IPS-18a (cell line): Measurements from ENCODE around the gene HDHD3.
"Not testable (repeated sequence)": the region's sequence is repeated elsewhere in the genome, so short reads cannot be mapped to it uniquely, and the experiment has no call there.

ENCODE experiments used
- H3K27ac ChIP-seq: one replicate; pipeline ENCODE4 v1.5.1; 2013; ENCODE audit warnings: low read length
- H3K27me3 ChIP-seq: one replicate; pipeline ENCODE4 v1.6.1; 2013; ENCODE audit warnings: mild to moderate bottlenecking, low read length; ENCODE audit not compliant: control insufficient read depth, insufficient read depth
- H3K36me3 ChIP-seq: one replicate; pipeline ENCODE4 v1.6.1; 2013; ENCODE audit warnings: low read depth, low read length; ENCODE audit not compliant: control insufficient read depth
- H3K4me1 ChIP-seq: one replicate; pipeline ENCODE4 v1.6.1; 2013; ENCODE audit warnings: low read depth, low read length; ENCODE audit not compliant: control insufficient read depth
- H3K4me3 ChIP-seq: one replicate; pipeline ENCODE4 v1.5.1; 2013; ENCODE audit warnings: low read length
- H3K9ac ChIP-seq: one replicate; pipeline ENCODE4 v1.6.1; 2013; ENCODE audit warnings: mild to moderate bottlenecking, low read length, moderate library complexity
- H3K9me3 ChIP-seq: one replicate; pipeline ENCODE4 v1.6.1; 2013; ENCODE audit warnings: low read depth, low read length; ENCODE audit not compliant: control insufficient read depth

The HDHD3 gene

GRCh38 chr9:113376634-113377567, at the start of gene HDHD3:
TSS of gene HDHD3 (minus strand) at chr9:113376986. CDS start at chr9:113374354, 2,632 bp downstream.
- no peaks in the 10 kb centered on the region for H3K9me3 ChIP-seq
- H3K27ac ChIP-seq: no peak within 1 kb of the TSS

GRCh38 chr9:113425072-113425471, 48.3 kb upstream of the HDHD3 start:
- no peak overlapping the region for H3K9ac ChIP-seq
- no peaks in the 10 kb centered on the region for H3K27me3 ChIP-seq
- H3K4me1 ChIP-seq: peaks cover 5% of the 10 kb centered on the region
- H3K27ac ChIP-seq: no peak overlapping the region
- no peaks in the 10 kb centered on the region for H3K36me3 ChIP-seq
- H3K9me3 ChIP-seq: no peaks in the 10 kb centered on the region
- no peak overlapping the region for H3K4me3 ChIP-seq

More at GRCh38 chr9:113376634-113377567, at the start of gene HDHD3:
- Histone ChIP-seq H3K9ac (peak within 1 kb of the TSS; percentile 70), H3K4me3 (peak within 1 kb of the TSS; percentile 80), H3K4me1 (no peaks in the 10 kb centered on the region), H3K36me3 (no peaks in the 10 kb centered on the region), H3K27me3 (no peaks in the 10 kb centered on the region)

- no peaks in the 10 kb centered on the region for H3K36me3 ChIP-seq
- H3K4me1 ChIP-seq: peaks cover 5% of the 10 kb centered on the region
- H3K4me3 ChIP-seq: no peak overlapping the region
- no peak overlapping the region for H3K9ac ChIP-seq
- no peaks in the 10 kb centered on the region for H3K27me3 ChIP-seq
- H3K9me3 ChIP-seq: no peaks in the 10 kb centered on the region
- no peak overlapping the region for H3K27ac ChIP-seq
Observed at GRCh38 chr9:113421726-113422125, 44.9 kb upstream of the HDHD3 start.

GRCh38 chr9:113417370-113417769, 40.6 kb upstream of the HDHD3 start:
- no peaks in the 10 kb centered on the region for H3K4me1 ChIP-seq
- H3K27ac ChIP-seq: no peak overlapping the region
- H3K4me3 ChIP-seq: no peak overlapping the region
- no peaks in the 10 kb centered on the region for H3K36me3 ChIP-seq
- H3K9ac ChIP-seq: no peak overlapping the region
- no peaks in the 10 kb centered on the region for H3K9me3 ChIP-seq
- no peaks in the 10 kb centered on the region for H3K27me3 ChIP-seq

GRCh38 chr9:113416149-113416721, 39.4 kb upstream of the HDHD3 start:
- Histone ChIP-seq H3K36me3 (no peaks in the 10 kb centered on the region), H3K4me3 (no peak overlapping the region), H3K4me1 (no peaks in the 10 kb centered on the region), H3K9ac (no peak overlapping the region), H3K9me3 (no peaks in the 10 kb centered on the region), H3K27ac (no peak overlapping the region), H3K27me3 (no peaks in the 10 kb centered on the region)

GRCh38 chr9:113410207-113410864, 33.5 kb upstream of the HDHD3 start, which contains the start of the genes C9orf43 and POLE3:
TSS of gene C9orf43 (plus strand) at chr9:113410747. CDS start at chr9:113413494, 2,747 bp downstream.
TSS of gene POLE3 (minus strand) at chr9:113410675. CDS start at chr9:113410293, 382 bp downstream.
- H3K9me3 ChIP-seq: no peaks in the 10 kb centered on the region
- H3K36me3 ChIP-seq: peaks cover 24% of the 10 kb centered on the region
- H3K4me3 ChIP-seq: peak within 1 kb of the TSS; percentile 94
- H3K27me3 ChIP-seq: no peaks in the 10 kb centered on the region
- peaks cover 4% of the 10 kb centered on the region for H3K4me1 ChIP-seq
- H3K9ac ChIP-seq: peak within 1 kb of the TSS; percentile 98
- H3K27ac ChIP-seq: peak within 1 kb of the TSS; percentile 72

GRCh38 chr9:113409883-113410206, 33.1 kb upstream of the HDHD3 start:
- no peaks in the 10 kb centered on the region for H3K27me3 ChIP-seq
- peak overlapping the region; percentile 94 for H3K4me3 ChIP-seq
- no peaks in the 10 kb centered on the region for H3K9me3 ChIP-seq
- H3K27ac ChIP-seq: peak overlapping the region; percentile 72
- peaks cover 4% of the 10 kb centered on the region for H3K4me1 ChIP-seq
- peaks cover 24% of the 10 kb centered on the region for H3K36me3 ChIP-seq
- H3K9ac ChIP-seq: peak overlapping the region; percentile 98

- no peaks in the 10 kb centered on the region for H3K9me3 ChIP-seq
- H3K9ac ChIP-seq: peak overlapping the region; percentile 98
- H3K27me3 ChIP-seq: no peaks in the 10 kb centered on the region
- peaks cover 4% of the 10 kb centered on the region for H3K4me1 ChIP-seq
- H3K4me3 ChIP-seq: peak overlapping the region; percentile 94
- peak overlapping the region; percentile 72 for H3K27ac ChIP-seq
- H3K36me3 ChIP-seq: peaks cover 24% of the 10 kb centered on the region
Observed at GRCh38 chr9:113409481-113409880, 32.7 kb upstream of the HDHD3 start.

- not testable (repeated sequence) for H3K9me3 ChIP-seq, H3K4me1 ChIP-seq, H3K27ac ChIP-seq, H3K9ac ChIP-seq, H3K4me3 ChIP-seq, H3K27me3 ChIP-seq
- peaks cover 24% of the 10 kb centered on the region for H3K36me3 ChIP-seq
Observed at GRCh38 chr9:113406873-113407511, 30.2 kb upstream of the HDHD3 start.

GRCh38 chr9:113406353-113406752, 29.6 kb upstream of the HDHD3 start:
- not testable (repeated sequence) for H3K9ac ChIP-seq, H3K27me3 ChIP-seq, H3K27ac ChIP-seq, H3K9me3 ChIP-seq, H3K4me1 ChIP-seq, H3K4me3 ChIP-seq
- peaks cover 24% of the 10 kb centered on the region for H3K36me3 ChIP-seq

GRCh38 chr9:113403646-113404045, 26.9 kb upstream of the HDHD3 start:
- H3K36me3 ChIP-seq: peaks cover 17% of the 10 kb centered on the region
- no peak overlapping the region for H3K4me3 ChIP-seq
- H3K9ac ChIP-seq: no peak overlapping the region
- no peaks in the 10 kb centered on the region for H3K27me3 ChIP-seq
- H3K9me3 ChIP-seq: no peaks in the 10 kb centered on the region
- H3K4me1 ChIP-seq: peaks cover 4% of the 10 kb centered on the region
- no peak overlapping the region for H3K27ac ChIP-seq
